Spleen (tissue), 11 donors: Measurements from ENCODE around the gene NRN1L. TPM values are rescaled to one million over a fixed set of nuclear protein-coding genes. Genes with fewer than 3 reads are reported as not detected.

Source experiments
- DNase-seq: peaks from one replicate; pipeline ENCODE4 v3.0.0-alpha.2; 2020
- H3K27ac ChIP-seq, 8 donors: fragments of 200-600 bp; sonication (generic) in 7 of 8; 1 replicate in 4 of 8; 2 replicates in 4 of 8; pipeline versions ENCODE4 v1.5.0 to v1.8.0; 2016 to 2021; ENCODE audit warnings: inconsistent platforms in 4 of 8, mild to moderate bottlenecking in 4 of 8, moderate library complexity in 1 of 8
- H3K27me3 ChIP-seq, 7 donors: fragments of 200-600 bp; sonication (generic) in 6 of 7; replicated peaks in 1 of 7; 1 replicate in 4 of 7; 2 replicates in 3 of 7; pipeline versions ENCODE4 v1.5.0 to v1.8.0; 2016 to 2021; ENCODE audit warnings: inconsistent platforms in 3 of 7, mild to moderate bottlenecking in 1 of 7
- H3K36me3 ChIP-seq, 6 donors: fragments of 200-600 bp; sonication (generic) in 5 of 6; 1 replicate in 4 of 6; 2 replicates in 2 of 6; pipeline versions ENCODE4 v1.5.0 to v1.8.0; 2016 to 2021; ENCODE audit warnings: inconsistent platforms in 2 of 6
- H3K4me1 ChIP-seq, 6 donors: fragments of 200-600 bp; sonication (generic) in 5 of 6; 1 replicate in 3 of 6; 2 replicates in 3 of 6; pipeline versions ENCODE4 v1.5.0 to v1.8.0; 2016 to 2021; ENCODE audit warnings: inconsistent platforms in 3 of 6
- H3K4me3 ChIP-seq, 8 donors: fragments of 200-600 bp; sonication (generic) in 7 of 8; 1 replicate in 4 of 8; 2 replicates in 4 of 8; pipeline versions ENCODE4 v1.5.0 to v1.8.0; 2016 to 2021; ENCODE audit warnings: inconsistent platforms in 4 of 8, mild to moderate bottlenecking in 4 of 8, moderate library complexity in 2 of 8
- H3K9me3 ChIP-seq, 8 donors: fragments of 200-600 bp; sonication (generic) in 7 of 8; 1 replicate in 4 of 8; 2 replicates in 4 of 8; pipeline versions ENCODE4 v1.5.0 to v1.8.0; 2016 to 2021; ENCODE audit warnings: inconsistent platforms in 4 of 8
- POLR2A ChIP-seq, 3 donors: fragments of 450-650 bp; IDR thresholded peaks; one replicate each; pipeline ENCODE4 v1.5.1; 2017; ENCODE audit warnings: antibody characterized with exemption in 3 of 3, mild to moderate bottlenecking in 1 of 3
- POLR2AphosphoS5 ChIP-seq, 3 donors: sonication (generic); formaldehyde crosslinking; IDR thresholded peaks; one replicate each; pipeline ENCODE4 v1.5.1; 2017; ENCODE audit warnings: antibody characterized with exemption in 3 of 3
- WGBS, 5 donors: extraction: QIAGEN DNeasy Blood & Tissue Kit in 3 of 5; methylation state at CpG; one replicate each; pipeline versions ENCODE4 v1.1.5 to v1.1.7; 2013 to 2018; 5-methylcytosine and 5-hydroxymethylcytosine counted together
- intact Hi-C: fragments of 100-400 bp; cut with DNase I; formaldehyde crosslinking; loops from one replicate; pipeline ENCODE4 v1.15.0; 2023; ENCODE audit warnings: low total_unique reads
- polyA plus RNA-seq, 3 donors: library from polyadenylated mRNA; stranded (reverse); fragments of 200-250 nt; gene quantifications; one replicate each; pipeline ENCODE4 v1.2.1, GENCODE V29; 2013
- total RNA-seq, 7 donors: library from RNA; depleted of rRNA in 3 of 7; stranded (reverse); fragments of >200 nt in 3 of 7; fragmentation: NEBNext Ultra II Directional in 4 of 7; extraction: Animal tissue kit (Norgen Biotek cat#: 25700) in 4 of 7; gene quantifications; one replicate each; pipeline versions ENCODE4 v1.1.0 to v1.2.1, GENCODE V29; 2016 to 2021
- TF ChIP-seq, protein P1 (sequence below), 11 experiments: fragments of 200-600 bp in 7 of 11; fragments of 450-650 bp in 4 of 11; sonication (generic) in 4 of 11; IDR thresholded peaks in 8 of 11; conservative IDR thresholded peaks in 3 of 11; 1 replicate in 7 of 11; 2 replicates in 4 of 11; pipeline versions ENCODE4 v1.4.0 to v1.8.0; 2016 to 2021; ENCODE audit warnings: antibody characterized with exemption in 11 of 11, inconsistent platforms in 4 of 11, mild to moderate bottlenecking in 1 of 11
- donor health status: healthy with polysubstance abuse.
- donor health status: DM: no; HTN: no; CAD: no; lungs with moderate emphysema.
- donor health status: DM: no; HTN: no; CAD: no.
- donor health status: Bipolar disorder and iron deficiency.
- donor health status: healthy.
- donor health status: DM: no; HTN: no; CAD: no.
- donor health status: DM: yes; HTN: yes; CAD: no.

The NRN1L gene
- total and polyA plus RNA-seq, 10 donors = 0.60 to 6.2 (median 3.0) TPM; not detected in 2

DNA sequence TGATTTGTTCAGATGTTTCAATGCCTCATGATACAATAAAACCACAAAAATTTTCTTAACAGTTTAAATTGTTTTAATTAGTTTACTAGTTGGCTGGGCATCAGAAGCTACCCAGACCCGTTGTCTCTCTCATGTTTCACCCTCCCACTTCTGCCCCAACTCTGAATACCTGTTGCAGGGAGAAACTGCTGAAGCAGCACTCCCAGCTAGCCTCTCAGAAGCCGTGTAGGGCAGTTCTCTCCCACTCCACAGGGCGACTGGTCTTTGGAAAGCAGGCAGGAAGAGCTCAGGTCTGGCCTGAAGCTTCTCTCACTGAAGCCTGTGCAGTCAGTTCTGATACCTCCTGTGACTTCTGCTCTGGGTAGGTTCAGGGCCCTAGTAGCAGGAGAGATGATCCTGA is 13.4 kb upstream of the NRN1L start:
- Histone ChIP-seq H3K4me1 (peaks cover 29 to 51% (median 39%) of the 10 kb centered on the region in 6 donors), H3K27ac (peak overlapping the region in 5 of 8 donors; percentile 83 to 92 (median 90)), H3K36me3 (peaks cover 0 to 64% (median 49%) of the 10 kb centered on the region in 6 donors), H3K27me3 (no peaks in the 10 kb centered on the region), H3K4me3 (no peak overlapping the region), H3K9me3 (no peaks in the 10 kb centered on the region)
- intact Hi-C loops = no loop called here
- no peak for TF ChIP-seq POLR2A (IDR thresholded peaks at IDR 0.05)
- TF ChIP-seq POLR2AphosphoS5 (IDR thresholded peaks at IDR 0.05) = no peak
- no peak for DNase-seq
- WGBS, 5 donors = 73 to 85% (median 76%) methylated on average over 3 of the region's 3 CpGs

DNA sequence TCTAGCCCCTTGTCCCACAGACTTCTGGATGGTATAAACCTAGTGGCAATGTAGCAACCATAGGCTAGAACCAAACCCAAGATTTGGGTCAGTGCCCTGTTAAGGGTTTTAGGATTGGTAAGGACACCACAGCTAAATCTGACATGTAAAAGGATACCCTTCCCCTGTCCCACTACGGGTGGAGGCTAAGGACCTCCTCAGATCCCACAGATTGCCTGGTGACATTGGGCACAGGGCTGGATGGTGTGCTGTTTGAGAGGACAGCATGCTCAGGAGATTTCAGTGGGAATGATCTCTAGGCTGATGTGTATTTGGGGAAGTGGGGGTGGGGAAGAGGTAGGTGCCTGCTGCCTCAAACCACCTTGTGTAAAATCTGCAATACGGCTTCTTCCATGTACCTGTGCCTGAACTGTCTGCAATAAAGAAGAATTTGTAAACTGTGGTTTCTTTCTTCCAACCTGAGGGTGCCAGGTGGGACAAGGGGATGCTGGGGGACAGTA is 12.5 kb upstream of the NRN1L start:
- intact Hi-C loops = no loop called here
- H3K27me3 ChIP-seq = no peaks in the 10 kb centered on the region
- peak overlapping the region in 6 of 8 donors; percentile 93 to 99 (median 98) for H3K4me3 ChIP-seq
- TF ChIP-seq POLR2A (IDR thresholded peaks at IDR 0.05) (no peak), POLR2AphosphoS5 (IDR thresholded peaks at IDR 0.05) (no peak)
- TF ChIP-seq, protein P1, sequence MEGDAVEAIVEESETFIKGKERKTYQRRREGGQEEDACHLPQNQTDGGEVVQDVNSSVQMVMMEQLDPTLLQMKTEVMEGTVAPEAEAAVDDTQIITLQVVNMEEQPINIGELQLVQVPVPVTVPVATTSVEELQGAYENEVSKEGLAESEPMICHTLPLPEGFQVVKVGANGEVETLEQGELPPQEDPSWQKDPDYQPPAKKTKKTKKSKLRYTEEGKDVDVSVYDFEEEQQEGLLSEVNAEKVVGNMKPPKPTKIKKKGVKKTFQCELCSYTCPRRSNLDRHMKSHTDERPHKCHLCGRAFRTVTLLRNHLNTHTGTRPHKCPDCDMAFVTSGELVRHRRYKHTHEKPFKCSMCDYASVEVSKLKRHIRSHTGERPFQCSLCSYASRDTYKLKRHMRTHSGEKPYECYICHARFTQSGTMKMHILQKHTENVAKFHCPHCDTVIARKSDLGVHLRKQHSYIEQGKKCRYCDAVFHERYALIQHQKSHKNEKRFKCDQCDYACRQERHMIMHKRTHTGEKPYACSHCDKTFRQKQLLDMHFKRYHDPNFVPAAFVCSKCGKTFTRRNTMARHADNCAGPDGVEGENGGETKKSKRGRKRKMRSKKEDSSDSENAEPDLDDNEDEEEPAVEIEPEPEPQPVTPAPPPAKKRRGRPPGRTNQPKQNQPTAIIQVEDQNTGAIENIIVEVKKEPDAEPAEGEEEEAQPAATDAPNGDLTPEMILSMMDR (IDR thresholded peaks at IDR 0.05 in 8 of 11, conservative IDR thresholded peaks at IDR 0.05 in 3 of 11) = no peak
- H3K9me3 ChIP-seq = no peaks in the 10 kb centered on the region
- peaks cover 3 to 64% (median 49%) of the 10 kb centered on the region in 6 donors for H3K36me3 ChIP-seq
- H3K27ac ChIP-seq = peak overlapping the region; percentile 77 to 92 (median 84)
- WGBS, 5 donors = 47 to 57% (median 56%) methylated on average over 2 of the region's 2 CpGs
- DNase-seq = no peak
- peaks cover 29 to 59% (median 43%) of the 10 kb centered on the region in 6 donors for H3K4me1 ChIP-seq

DNA sequence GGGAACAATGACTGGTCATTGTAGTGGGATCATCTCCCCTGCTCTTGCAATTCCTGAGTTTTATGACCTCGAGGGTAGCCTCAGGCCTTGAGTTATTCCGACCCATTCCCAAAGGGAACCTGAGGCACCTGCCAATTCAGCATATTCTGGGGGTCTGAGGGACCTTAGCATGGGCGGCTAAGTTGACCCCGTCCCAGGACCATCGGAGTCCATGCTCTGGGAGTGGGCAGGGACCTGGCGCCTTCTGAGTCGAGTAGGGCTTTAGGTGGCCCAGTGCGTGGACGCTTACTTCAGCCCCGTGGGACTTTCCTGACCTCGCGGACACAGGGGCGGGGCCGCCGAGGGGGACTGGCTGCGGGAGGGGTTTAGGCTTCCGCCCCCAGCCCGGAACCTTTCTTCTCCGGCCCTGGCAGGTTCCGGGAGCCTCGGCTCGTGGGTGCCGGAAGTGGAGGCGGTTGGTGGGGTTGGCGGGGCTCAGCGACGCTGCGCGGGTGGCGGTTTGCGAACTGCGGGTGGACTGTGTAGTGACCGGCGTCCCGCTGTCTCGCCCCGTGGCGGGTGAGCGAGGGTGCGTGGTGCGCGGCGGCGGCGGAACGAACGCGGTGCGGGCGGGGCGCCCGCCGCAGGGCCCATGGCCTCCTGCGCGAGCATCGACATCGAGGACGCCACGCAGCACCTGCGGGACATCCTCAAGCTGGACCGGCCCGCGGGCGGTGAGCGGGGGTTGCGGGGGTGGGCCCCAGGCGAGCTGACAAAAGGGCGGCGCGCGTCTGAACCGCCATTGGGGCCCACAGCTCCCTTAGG is 11.9 kb upstream of the NRN1L start, which contains the start of gene EDC4:
EDC4 (plus strand) TSS at position 422 of the 804 bp plus-strand sequence; CDS start at position 632, 210 bp downstream.
- peak within 1 kb of the TSS; percentile 93 to 99 (median 98) for H3K4me3 ChIP-seq
- DNase-seq = peak; percentile 96
- H3K36me3 ChIP-seq = peaks cover 7 to 64% (median 51%) of the 10 kb centered on the region in 6 donors
- H3K4me1 ChIP-seq = peaks cover 29 to 60% (median 43%) of the 10 kb centered on the region in 6 donors
- H3K27me3 ChIP-seq = no peaks in the 10 kb centered on the region
- H3K27ac ChIP-seq = peak within 1 kb of the TSS; percentile 77 to 92 (median 84)
- TF ChIP-seq POLR2A (IDR thresholded peaks at IDR 0.05) (peak in 2 of 3 donors; percentile 5 to 76), POLR2AphosphoS5 (IDR thresholded peaks at IDR 0.05) (peak; percentile 91 to 94 (median 93))
- TF ChIP-seq, protein P1 (IDR thresholded peaks at IDR 0.05 in 8 of 11, conservative IDR thresholded peaks at IDR 0.05 in 3 of 11) = peak in 4 of 11 experiments; percentile 6 to 33 (median 20)
- intact Hi-C loops = no loop called here
- 2 to 6% (median 2%) methylated on average over 29 to 72 of the region's 72 CpGs for WGBS, 5 donors
- H3K9me3 ChIP-seq = no peaks in the 10 kb centered on the region

DNA sequence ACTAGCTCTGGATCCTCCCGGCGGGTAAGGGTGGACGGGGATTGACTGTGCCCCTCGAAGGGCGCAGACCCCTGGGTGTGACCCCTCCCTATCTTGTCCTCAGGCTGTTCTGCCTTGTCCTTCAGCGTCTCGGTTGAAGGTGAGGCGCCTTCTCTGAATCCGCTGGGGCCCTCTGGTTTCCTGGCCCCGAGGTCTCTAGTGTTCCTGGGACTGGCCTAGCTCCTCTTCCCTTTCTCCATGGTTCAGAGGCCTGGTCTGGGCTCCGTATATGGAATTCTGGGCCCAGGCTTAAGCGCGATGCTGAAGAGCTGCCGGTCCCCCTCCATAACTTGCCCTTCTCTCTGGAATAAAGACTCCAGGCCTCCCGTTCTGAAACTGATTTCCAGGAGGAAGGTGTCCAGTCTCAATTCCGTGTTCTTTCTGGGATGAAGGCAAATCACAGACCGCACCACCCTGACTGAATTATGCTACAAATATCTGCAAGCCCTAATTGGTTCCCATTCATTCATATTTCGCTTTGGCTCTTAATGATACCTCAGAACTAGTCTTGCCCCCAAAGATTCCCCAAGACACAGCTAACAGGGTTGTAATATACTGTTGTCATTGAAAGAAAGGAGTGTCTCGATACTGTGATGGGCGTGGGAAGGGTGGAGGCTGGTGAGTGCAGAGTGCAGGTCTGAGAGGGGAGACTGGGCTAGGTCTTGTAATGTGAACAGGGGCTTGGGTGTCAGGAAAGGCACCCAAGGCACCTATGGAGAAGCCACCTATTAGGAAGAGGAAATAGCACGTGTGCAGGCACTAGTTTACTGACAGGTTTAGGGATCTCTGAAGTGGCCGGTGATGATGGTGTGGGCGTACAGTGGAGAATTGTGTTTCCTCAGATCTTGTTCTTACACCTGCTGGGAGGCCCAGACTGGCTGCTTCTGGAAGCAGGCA is 11.0 kb upstream of the NRN1L start:
- DNase-seq = no peak
- Histone ChIP-seq H3K4me1 (peaks cover 29 to 60% (median 43%) of the 10 kb centered on the region in 6 donors), H3K4me3 (peak overlapping the region; percentile 93 to 99 (median 98)), H3K36me3 (peaks cover 7 to 64% (median 51%) of the 10 kb centered on the region in 6 donors), H3K9me3 (no peaks in the 10 kb centered on the region), H3K27ac (peak overlapping the region; percentile 77 to 92 (median 84)), H3K27me3 (no peaks in the 10 kb centered on the region)
- TF ChIP-seq POLR2A (IDR thresholded peaks at IDR 0.05) = no peak
- TF ChIP-seq, protein P1 (IDR thresholded peaks at IDR 0.05 in 8 of 11, conservative IDR thresholded peaks at IDR 0.05 in 3 of 11) = no peak
- TF ChIP-seq POLR2AphosphoS5 (IDR thresholded peaks at IDR 0.05) = no peak
- intact Hi-C loops = no loop called here
- 12 to 20% (median 15%) methylated on average over 15 to 23 of the region's 23 CpGs for WGBS, 5 donors
